HG03103 (cell line): ENCODE results near the gene KIAA0319L.

Source experiments
- ATAC-seq: cut with Tn5 transposase; IDR thresholded peaks from one replicate; pipeline ENCODE4 v1.9.1; 2021; ENCODE audit warnings: low read depth; ENCODE audit not compliant: unreplicated experiment

The KIAA0319L gene

DNA sequence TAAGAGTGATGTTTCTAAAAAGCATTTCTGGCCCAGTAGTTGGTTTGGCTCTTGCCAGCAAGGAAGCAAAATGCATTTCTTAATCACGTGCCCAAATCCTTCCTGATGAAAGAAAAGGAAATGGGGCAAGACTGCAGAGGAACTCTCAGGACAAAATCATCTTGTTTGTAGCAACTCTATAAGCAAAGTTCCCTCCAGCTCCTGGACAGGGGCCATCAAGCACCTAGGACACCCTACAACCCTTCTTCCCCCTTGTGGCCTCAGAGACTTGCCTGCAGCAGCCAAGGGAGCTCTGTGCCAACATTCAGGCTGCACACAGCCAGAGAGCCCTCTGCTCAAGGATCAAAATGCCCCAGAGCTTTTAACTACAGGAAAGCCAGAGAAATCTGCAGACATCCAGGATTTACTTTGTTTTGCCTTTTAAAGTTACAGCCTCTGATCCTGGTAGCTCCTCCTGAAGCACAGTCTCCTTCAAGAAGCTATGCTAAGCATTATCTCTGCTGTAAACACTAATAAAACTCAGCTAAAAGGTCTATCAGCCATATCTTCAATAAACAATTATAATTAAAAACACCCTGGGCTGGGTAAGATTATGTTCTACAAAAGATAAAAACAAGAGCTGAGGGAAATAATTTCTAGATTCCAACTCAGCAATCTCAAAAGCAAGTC is 105.0 kb downstream of the KIAA0319L start:
- no peak for ATAC-seq

GRCh38 chr1:35451125-35451528 is 106.1 kb downstream of the KIAA0319L start:
- ATAC-seq = no peak

DNA sequence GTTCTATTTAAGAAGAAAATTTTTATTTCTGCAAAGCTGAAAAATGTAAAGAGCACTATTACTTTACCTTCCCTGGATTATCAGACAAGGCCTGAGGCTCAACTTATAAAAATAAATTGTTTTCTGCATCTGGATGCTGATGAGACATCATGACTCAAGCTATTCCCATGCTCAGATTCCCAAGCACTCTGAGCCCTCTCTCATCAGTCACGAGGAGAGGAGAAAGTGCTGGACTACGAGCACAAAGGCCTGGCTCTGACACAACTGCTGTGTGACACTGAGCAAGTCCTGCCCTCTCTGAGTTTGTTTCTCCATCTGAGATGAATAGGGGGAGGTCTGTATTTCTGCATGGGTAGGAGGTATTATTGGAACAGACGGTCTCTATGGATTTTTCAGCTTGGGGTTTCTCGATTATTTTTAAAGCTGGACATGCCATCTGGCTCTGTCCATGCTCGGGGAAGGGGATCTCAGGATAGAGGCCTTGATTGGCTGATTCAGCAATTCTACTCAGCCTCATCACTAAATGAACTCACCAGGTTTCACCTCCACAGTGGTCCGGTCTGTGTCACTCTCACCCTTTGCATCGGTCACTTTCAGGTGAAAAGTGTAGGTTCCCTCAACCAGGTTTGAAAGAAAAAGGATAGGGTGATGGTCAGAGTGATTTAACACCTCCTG is 107.7 kb downstream of the KIAA0319L start:
- no peak for ATAC-seq

DNA sequence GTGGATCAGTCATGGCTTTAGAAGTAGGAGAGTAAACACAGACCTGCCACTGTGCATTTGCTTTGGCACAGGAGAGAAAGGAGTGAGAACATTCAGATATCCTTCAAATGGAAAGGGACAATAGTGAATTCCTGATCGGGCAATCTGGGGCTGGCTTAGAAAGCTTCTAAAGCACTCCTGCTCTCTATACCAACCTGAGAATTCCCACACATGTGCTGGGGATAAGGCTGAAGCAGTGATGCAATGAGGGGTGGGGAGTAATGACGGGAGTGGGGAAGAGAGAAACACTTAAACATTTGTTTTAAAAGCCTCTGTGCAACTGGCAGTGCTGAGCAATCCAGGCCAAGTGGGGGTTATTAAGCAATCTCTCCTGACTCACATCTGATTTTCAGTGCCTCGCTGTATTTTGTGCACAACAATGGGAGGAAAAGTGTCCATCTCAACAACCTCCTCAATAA is 108.8 kb downstream of the KIAA0319L start:
- ATAC-seq = no peak

- ATAC-seq = no peak
Observed at GRCh38 chr1:35447278-35447677, 109.9 kb downstream of the KIAA0319L start.

- ATAC-seq = no peak
Observed at GRCh38 chr1:35444519-35444774, 112.8 kb downstream of the KIAA0319L start.

DNA sequence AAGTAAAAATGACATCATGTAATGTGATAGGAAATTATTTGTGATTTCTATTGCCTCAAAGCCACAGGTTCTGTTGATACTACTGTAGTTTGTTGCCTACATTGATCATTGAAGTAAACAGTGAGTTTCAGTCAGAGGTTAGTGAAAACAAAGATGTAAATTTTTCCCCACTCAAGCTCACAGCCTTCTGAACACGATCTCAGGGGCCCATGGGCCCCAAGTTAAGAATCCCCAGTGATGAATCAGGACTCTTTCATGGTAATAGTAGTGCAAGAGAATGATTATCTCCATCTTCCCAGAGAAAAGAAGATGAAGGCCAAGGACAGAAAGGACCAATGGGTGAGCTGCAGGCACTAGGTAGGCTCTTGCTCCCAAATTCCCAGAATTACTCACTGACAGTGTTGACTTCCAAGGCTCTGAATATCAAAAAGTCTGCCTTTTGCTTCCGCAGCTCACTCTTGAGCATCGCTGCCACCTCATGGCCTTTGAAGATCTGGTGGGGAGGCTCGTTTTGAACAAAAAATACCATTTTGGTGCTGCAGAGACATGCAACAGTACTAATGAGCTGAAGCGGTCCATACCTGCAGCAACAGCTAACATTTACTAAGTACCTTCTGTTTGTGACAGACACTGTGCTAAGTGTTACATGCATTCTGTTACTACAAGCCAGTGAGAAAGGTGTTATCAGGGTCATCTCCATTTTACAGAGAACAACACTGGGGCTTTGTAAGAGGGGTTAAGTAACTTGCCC is 113.3 kb downstream of the KIAA0319L start:
- no peak for ATAC-seq

DNA sequence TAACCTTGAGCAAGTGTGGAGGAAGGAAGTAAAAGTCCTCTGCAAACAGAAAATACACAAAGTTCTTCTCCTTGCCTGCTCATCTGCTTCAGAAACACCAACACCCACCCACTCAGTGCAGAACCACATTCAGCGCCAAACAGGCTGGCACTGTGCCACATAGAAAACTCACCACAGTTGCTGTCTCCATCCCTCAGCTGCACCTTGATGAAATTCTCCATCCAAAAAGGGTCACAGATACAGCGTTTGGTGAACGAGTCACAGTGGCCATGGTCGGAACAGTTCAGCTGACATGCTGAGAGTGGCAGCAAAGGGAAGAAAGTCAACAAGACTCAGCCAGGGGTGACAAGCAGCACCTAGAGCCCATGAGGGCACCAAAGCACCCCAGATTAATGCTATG is 114.5 kb downstream of the KIAA0319L start:
- ATAC-seq = no peak

DNA sequence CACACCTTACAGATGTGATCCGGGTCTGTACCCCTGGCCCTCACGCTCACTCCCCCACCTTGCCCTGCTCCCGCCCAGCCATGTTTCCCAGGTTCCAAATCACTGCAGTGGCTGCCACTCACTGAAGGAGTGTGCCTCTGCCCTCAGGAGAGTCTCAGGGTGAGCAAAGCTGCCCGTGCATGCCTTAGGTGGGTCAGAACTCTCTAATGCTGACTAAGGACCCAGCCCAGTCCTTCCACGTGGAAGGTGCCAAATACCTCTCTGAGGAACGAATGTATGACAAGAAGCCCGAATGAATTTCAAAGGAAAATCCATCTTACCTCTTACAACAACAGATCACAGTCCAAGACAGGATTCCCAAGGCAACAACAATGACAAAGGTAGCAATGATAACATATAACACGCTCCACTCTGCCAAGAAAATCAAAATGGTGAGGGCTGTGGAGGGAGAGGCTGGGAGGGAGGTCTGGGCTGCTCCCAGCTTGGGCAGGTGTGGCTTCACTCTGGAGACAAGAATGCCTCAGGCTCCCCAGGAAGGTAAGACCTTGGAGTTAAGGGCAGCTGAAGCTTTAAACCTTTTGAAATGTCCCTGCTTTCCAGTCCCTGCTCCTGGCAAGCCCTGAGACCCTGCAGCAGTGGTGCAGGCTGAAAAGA is 115.2 kb downstream of the KIAA0319L start:
- no peak for ATAC-seq

- no peak for ATAC-seq
Observed at GRCh38 chr1:35439626-35440025, 117.6 kb downstream of the KIAA0319L start.

GRCh38 chr1:35437200-35437599 is 120.0 kb downstream of the KIAA0319L start:
- ATAC-seq = no peak

- no peak for ATAC-seq
Observed at GRCh38 chr1:35436078-35436477, 121.1 kb downstream of the KIAA0319L start.

- no peak for ATAC-seq
Observed at GRCh38 chr1:35434703-35435102, 122.5 kb downstream of the KIAA0319L start.

DNA sequence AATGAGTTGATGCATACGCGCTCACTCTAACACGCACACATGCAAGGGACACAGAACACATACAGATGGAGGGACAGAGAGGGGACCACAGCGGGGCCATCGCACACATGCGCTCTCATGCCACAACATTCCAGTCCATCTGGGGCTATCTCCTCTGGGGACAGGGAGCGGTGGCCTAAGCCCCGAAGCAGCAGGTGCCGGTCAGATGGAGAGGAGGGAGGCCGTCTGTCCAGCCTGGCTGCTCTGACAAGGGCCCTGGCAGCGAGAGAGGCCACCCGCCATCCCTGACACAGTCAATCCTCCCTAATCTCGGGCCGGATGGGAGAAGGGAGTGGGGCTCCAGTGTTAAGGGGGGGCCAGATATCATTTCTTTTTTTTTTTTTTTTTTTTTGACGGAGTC is 123.5 kb downstream of the KIAA0319L start:
- ATAC-seq = no peak

DNA sequence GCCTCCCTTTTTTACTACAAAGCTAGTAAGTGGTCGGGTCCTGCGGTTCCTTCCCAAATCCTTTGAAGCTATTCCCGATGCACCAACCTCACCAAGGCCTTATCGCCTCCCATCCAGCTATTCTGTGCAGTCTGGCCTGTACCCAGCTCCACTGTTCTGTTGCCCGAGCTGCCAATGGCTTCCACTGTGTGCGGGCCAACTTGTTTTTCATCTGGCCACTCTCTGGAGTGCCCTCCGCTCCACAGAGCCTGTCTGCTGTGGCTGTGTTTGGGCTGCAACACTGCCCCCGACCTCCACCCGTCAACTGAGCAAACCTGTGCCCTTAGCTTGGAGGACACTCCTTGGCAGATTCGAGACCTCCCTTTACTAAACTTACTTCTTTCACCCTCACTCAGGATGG is 125.0 kb downstream of the KIAA0319L start:
- ATAC-seq = no peak

DNA sequence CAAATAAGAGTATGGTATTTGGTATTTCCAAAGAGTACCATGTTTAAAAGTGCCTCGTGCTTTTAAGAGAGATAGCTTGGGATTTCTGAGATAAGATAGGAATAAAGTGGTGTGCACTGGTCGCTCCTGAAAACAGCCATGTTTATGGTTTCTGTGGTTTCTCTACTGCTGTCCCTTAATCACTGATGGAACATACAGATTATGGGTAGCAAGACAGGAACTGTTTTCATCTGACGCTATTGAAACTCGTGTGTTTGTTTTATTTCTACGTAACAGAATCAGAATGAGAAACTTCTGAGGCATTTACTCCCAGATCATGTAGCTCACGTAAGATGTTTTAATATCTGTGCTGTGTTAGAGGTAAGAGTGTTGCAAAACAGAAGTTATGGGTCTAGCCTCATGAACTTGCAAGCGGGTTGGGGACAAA is 126.0 kb downstream of the KIAA0319L start:
- no peak for ATAC-seq

DNA sequence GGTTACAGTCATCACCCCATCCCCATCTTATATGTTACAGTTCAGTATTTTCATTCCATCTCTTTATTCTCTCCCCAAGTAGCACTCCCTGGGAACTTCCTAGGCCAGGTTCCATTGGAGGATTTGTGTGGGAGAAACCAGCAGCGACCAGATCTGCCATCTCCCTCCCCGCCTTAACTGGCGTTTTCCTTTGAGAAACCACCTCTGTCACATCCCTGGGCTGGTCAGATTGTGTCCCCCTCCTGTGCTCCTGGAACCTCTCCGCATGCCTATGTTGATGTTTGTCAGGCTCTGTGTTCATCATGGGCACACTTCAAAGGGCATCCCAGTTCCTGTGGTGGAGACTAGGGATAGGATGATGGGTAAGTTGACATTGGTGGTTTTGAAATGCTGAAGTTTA is 126.4 kb downstream of the KIAA0319L start:
- no peak for ATAC-seq

- no peak for ATAC-seq
Observed at GRCh38 chr1:35428360-35428759, 128.8 kb downstream of the KIAA0319L start.

DNA sequence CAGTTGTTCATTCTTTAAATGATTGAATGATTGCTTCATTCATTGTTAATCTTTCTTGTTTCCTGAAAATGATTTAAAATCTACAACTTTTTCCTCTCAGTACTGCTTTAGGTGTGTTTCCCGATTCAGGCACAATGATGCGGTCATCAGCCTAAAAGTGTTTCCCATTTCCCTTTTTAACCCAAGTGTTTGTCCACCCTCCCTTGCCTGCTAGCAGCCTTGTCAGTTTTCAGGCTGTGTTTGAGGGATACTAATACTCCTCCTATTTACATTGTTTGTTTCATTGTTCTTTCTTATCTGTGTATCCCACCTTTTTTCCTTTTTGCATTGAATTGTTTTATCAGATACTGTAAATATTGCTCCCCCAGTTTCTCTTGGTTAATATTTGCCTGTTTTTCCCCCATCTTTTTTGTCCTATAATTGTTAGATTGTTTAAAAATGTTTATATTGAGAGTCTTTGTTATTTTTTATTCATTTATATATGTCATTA is 131.1 kb downstream of the KIAA0319L start:
- ATAC-seq = no peak

GRCh38 chr1:35408925-35409324 is 148.3 kb downstream of the KIAA0319L start:
- ATAC-seq = no peak

DNA sequence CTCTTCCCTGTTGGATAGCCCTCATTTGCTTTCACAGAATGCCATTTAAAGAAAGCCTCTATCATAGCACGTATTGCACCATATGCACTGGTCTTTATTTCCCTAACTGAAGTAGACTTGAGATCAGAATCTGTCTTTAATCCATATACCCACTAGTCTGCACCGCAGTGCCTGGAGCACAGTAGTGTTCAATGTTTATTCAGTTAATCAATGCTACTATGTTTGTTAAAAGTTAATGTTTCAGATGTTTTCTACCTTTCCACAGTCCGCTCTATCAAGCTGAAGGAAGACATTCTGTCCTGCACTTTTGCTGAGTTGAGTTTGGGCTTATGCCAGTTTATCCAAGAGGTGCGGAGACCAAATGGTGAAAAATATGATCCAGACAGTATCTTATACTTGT is 149.5 kb downstream of the KIAA0319L start:
- no peak for ATAC-seq
